Mononuclear cell (primary cell): ENCODE measurements around the gene SPINK5. TPM values are rescaled to one million over a fixed set of nuclear protein-coding genes. Genes with fewer than 3 reads are reported as not detected.

ENCODE experiments used
- H3K27me3 ChIP-seq: 2 replicates; pipeline ENCODE4 v1.6.0; 2011; ENCODE audit warnings: low read length, control low read depth; ENCODE audit not compliant: insufficient read depth
- H3K4me1 ChIP-seq: 2 replicates; pipeline ENCODE4 v1.5.1; 2011; ENCODE audit warnings: mild to moderate bottlenecking, low read length, control low read depth; ENCODE audit not compliant: insufficient read depth
- H3K4me3 ChIP-seq: 2 replicates; pipeline ENCODE4 v1.5.1; 2011; ENCODE audit warnings: mild to moderate bottlenecking, low read length, moderate library complexity
- H3K9me3 ChIP-seq: 2 replicates; pipeline ENCODE4 v1.5.1; 2011; ENCODE audit warnings: low read depth, mild to moderate bottlenecking, control low read depth, low read length
- total RNA-seq: library from RNA; depleted of rRNA; stranded (reverse); fragments of >200 nt; gene quantifications from one replicate; pipeline ENCODE4 v1.2.3, GENCODE V29; 2012

The SPINK5 gene
- total RNA-seq, 1 donor: not detected

- no peaks in the 10 kb centered on the region for H3K27me3 ChIP-seq
- H3K4me1 ChIP-seq: peaks cover 12% of the 10 kb centered on the region
- H3K9me3 ChIP-seq: no peaks in the 10 kb centered on the region
- H3K4me3 ChIP-seq: no peak overlapping the region
These were observed 122.6 kb downstream of the SPINK5 start for GRCh38 chr5:148186248-148187003.

Other genes with a start within 250 kb of the SPINK5 start
- gene SPINK1, start 232.3 kb upstream of the SPINK5 start, total RNA-seq: 0.21 TPM
- gene SCGB3A2, start 185.3 kb upstream of the SPINK5 start, total RNA-seq: not detected
- gene C5orf46, start 157.4 kb upstream of the SPINK5 start, total RNA-seq: not detected
- gene SPINK14, start 104.6 kb downstream of the SPINK5 start, total RNA-seq: not detected
- not detected for gene SPINK6, start 139.1 kb downstream of the SPINK5 start, total RNA-seq
- gene MARCOL, start 174.5 kb downstream of the SPINK5 start, total RNA-seq: not detected
- gene SPINK13, start 204.8 kb downstream of the SPINK5 start, total RNA-seq: not detected
- not detected for gene SPINK7, start 248.4 kb downstream of the SPINK5 start, total RNA-seq